DOHH2 (cell line): ENCODE data around the gene LAIR1.
"Not testable (repeated sequence)": the region's sequence is repeated elsewhere in the genome, so short reads cannot be mapped to it uniquely, and the experiment has no call there.

ENCODE experiments used
- H3F3A ChIP-seq: fragments of 200-600 bp; sonication (generic), shearing (Covaris generic); 2 replicates; pipeline ENCODE4 v1.6.0; 2016; ENCODE audit warnings: antibody characterized with exemption, mild to moderate bottlenecking; ENCODE audit not compliant: control insufficient read depth, insufficient read depth
- H3K27ac ChIP-seq: fragments of 200-600 bp; sonication (generic); 2 replicates; pipeline ENCODE4 v1.5.1; 2014; ENCODE audit warnings: low read depth, mild to moderate bottlenecking, low read length, moderate library complexity
- H3K27me3 ChIP-seq: fragments of 200-600 bp; sonication (generic); 2 replicates; pipeline ENCODE4 v1.6.1; 2014; ENCODE audit warnings: mild to moderate bottlenecking, low read length, mixed read lengths; ENCODE audit not compliant: control insufficient read depth
- H3K36me3 ChIP-seq: fragments of 200-600 bp; sonication (generic); 2 replicates; pipeline ENCODE4 v1.6.1; 2014; ENCODE audit warnings: mild to moderate bottlenecking, low read length, moderate library complexity, mixed read lengths; ENCODE audit not compliant: control insufficient read depth
- H3K4me1 ChIP-seq: fragments of 200-600 bp; sonication (generic); 2 replicates; pipeline ENCODE4 v1.6.1; 2014; ENCODE audit warnings: mild to moderate bottlenecking, low read length, mixed read lengths; ENCODE audit not compliant: control insufficient read depth
- H3K4me2 ChIP-seq: fragments of 200-600 bp; sonication (generic); 2 replicates; pipeline ENCODE4 v1.6.0; 2014; ENCODE audit warnings: mild to moderate bottlenecking, low read length, moderate library complexity
- H3K4me3 ChIP-seq: fragments of 200-600 bp; sonication (generic); 2 replicates; pipeline ENCODE4 v1.5.1; 2014; ENCODE audit warnings: mild to moderate bottlenecking, low read length, mixed read lengths
- H3K79me2 ChIP-seq: fragments of 200-600 bp; sonication (generic); 2 replicates; pipeline ENCODE4 v1.6.1; 2014; ENCODE audit warnings: mild to moderate bottlenecking, low read length, mixed read lengths; ENCODE audit not compliant: control insufficient read depth
- H3K9me2 ChIP-seq: fragments of 200-600 bp; sonication (generic); replicated peaks from 2 replicates; pipeline ENCODE4 v1.6.1; 2014; ENCODE audit warnings: mild to moderate bottlenecking, low read length, mixed read lengths; ENCODE audit not compliant: control insufficient read depth
- H3K9me3 ChIP-seq: fragments of 200-600 bp; sonication (generic); 2 replicates; pipeline ENCODE4 v1.6.1; 2014; ENCODE audit warnings: antibody characterized with exemption, low read length, mixed read lengths; ENCODE audit not compliant: control insufficient read depth, insufficient read depth
- H4K20me1 ChIP-seq: fragments of 200-600 bp; sonication (generic); 2 replicates; pipeline ENCODE4 v1.6.0; 2014; ENCODE audit warnings: low read depth, mild to moderate bottlenecking, antibody characterized with exemption, low read length, moderate library complexity; ENCODE audit not compliant: control insufficient read depth, insufficient read depth
- CTCF ChIP-seq: fragments of 200-600 bp; sonication (generic); IDR thresholded peaks from one replicate; pipeline ENCODE4 v1.5.1; 2014; ENCODE audit warnings: antibody characterized with exemption, mild to moderate bottlenecking, low read depth, low read length; ENCODE audit not compliant: poor library complexity, severe bottlenecking
- EZH2phosphoT487 ChIP-seq: fragments of 200-600 bp; sonication (generic); IDR thresholded peaks from 2 replicates; pipeline ENCODE4 v1.6.1; 2017; ENCODE audit warnings: borderline replicate concordance, mild to moderate bottlenecking, antibody characterized with exemption, low read length, moderate library complexity, mixed read lengths

LAIR1 gene

GRCh38 chr19:54325631-54326030 is 39.1 kb downstream of the LAIR1 start:
- H3K4me1 ChIP-seq, result peaks cover 6% of the 10 kb centered on the region
- H3K9me3 ChIP-seq, result no peaks in the 10 kb centered on the region
- H3F3A ChIP-seq, result no peaks in the 10 kb centered on the region
- H3K4me2 ChIP-seq, result no peak overlapping the region
- no peak for TF ChIP-seq CTCF
- TF ChIP-seq EZH2phosphoT487, result no peak
- H3K9me2 ChIP-seq, result no peaks in the 10 kb centered on the region
- H3K4me3 ChIP-seq, result no peak overlapping the region
- no peaks in the 10 kb centered on the region for H3K36me3 ChIP-seq
- no peaks in the 10 kb centered on the region for H3K79me2 ChIP-seq
- H3K27ac ChIP-seq, result no peak overlapping the region
- no peaks in the 10 kb centered on the region for H4K20me1 ChIP-seq
- H3K27me3 ChIP-seq, result peaks cover 14% of the 10 kb centered on the region

- peaks cover 6% of the 10 kb centered on the region for H3K4me1 ChIP-seq
- TF ChIP-seq EZH2phosphoT487, result no peak
- TF ChIP-seq CTCF, result peak; percentile 92
These were observed 39.5 kb downstream of the LAIR1 start for GRCh38 chr19:54325194-54325621.

GRCh38 chr19:54324071-54324470 is 40.7 kb downstream of the LAIR1 start:
- TF ChIP-seq CTCF (no peak), EZH2phosphoT487 (no peak)
- Histone ChIP-seq H3K9me2 (no peaks in the 10 kb centered on the region), H3K4me2 (no peak overlapping the region), H3K27me3 (peaks cover 25% of the 10 kb centered on the region), H3K36me3 (no peaks in the 10 kb centered on the region), H3K9me3 (no peaks in the 10 kb centered on the region), H3K4me3 (no peak overlapping the region), H3K79me2 (no peaks in the 10 kb centered on the region), H4K20me1 (no peaks in the 10 kb centered on the region), H3K4me1 (peaks cover 11% of the 10 kb centered on the region), H3K27ac (no peak overlapping the region), H3F3A (no peaks in the 10 kb centered on the region)

More at GRCh38 chr19:54325194-54325621, 39.5 kb downstream of the LAIR1 start:
- no peak overlapping the region for H3K27ac ChIP-seq
- H4K20me1 ChIP-seq, result no peaks in the 10 kb centered on the region
- H3K9me3 ChIP-seq, result no peaks in the 10 kb centered on the region
- no peaks in the 10 kb centered on the region for H3K9me2 ChIP-seq
- no peaks in the 10 kb centered on the region for H3K36me3 ChIP-seq
- no peaks in the 10 kb centered on the region for H3K79me2 ChIP-seq
- no peak overlapping the region for H3K4me3 ChIP-seq
- H3K27me3 ChIP-seq, result peaks cover 19% of the 10 kb centered on the region
- no peak overlapping the region for H3K4me2 ChIP-seq
- H3F3A ChIP-seq, result no peaks in the 10 kb centered on the region

GRCh38 chr19:54322934-54323333 is 41.8 kb downstream of the LAIR1 start:
- not testable (repeated sequence) for H3K4me3 ChIP-seq, H3K36me3 ChIP-seq, H3K9me3 ChIP-seq, H3F3A ChIP-seq, H3K4me2 ChIP-seq, H4K20me1 ChIP-seq, H3K27ac ChIP-seq, H3K79me2 ChIP-seq, H3K9me2 ChIP-seq
- H3K4me1 ChIP-seq, result peaks cover 13% of the 10 kb centered on the region
- H3K27me3 ChIP-seq, result peaks cover 23% of the 10 kb centered on the region

GRCh38 chr19:54322295-54322694 is 42.4 kb downstream of the LAIR1 start:
- not testable (repeated sequence) for H3K9me3 ChIP-seq, H3K9me2 ChIP-seq, H3K79me2 ChIP-seq, H3K4me3 ChIP-seq, H4K20me1 ChIP-seq, H3K4me2 ChIP-seq, H3K36me3 ChIP-seq, H3F3A ChIP-seq, H3K27ac ChIP-seq
- H3K4me1 ChIP-seq, result peaks cover 10% of the 10 kb centered on the region
- peaks cover 23% of the 10 kb centered on the region for H3K27me3 ChIP-seq
